H9 (cell line): Measurements from ENCODE around the gene PLXNA4. TPM values are rescaled to one million over a fixed set of nuclear protein-coding genes. Genes with fewer than 3 reads are reported as not detected.

ENCODE experiments used
- DNase-seq: peaks from one replicate; pipeline ENCODE4 v3.0.0-alpha.2; 2017
- H2AFZ ChIP-seq: one replicate; pipeline ENCODE4 v1.6.1; 2013; ENCODE audit warnings: mild to moderate bottlenecking, low read length, control low read depth, moderate library complexity
- H2AK5ac ChIP-seq: 2 replicates; pipeline ENCODE4 v1.6.1; 2013; ENCODE audit warnings: low read length, control low read depth, mixed read lengths; ENCODE audit not compliant: insufficient read length
- H2BK120ac ChIP-seq: one replicate; pipeline ENCODE4 v1.6.1; 2013; ENCODE audit warnings: low read depth, mild to moderate bottlenecking, low read length, control low read depth, inconsistent platforms; ENCODE audit not compliant: poor library complexity, severe bottlenecking
- H2BK12ac ChIP-seq: 2 replicates; pipeline ENCODE4 v1.6.1; 2013; ENCODE audit warnings: low read length, control low read depth, mixed read lengths, low read depth; ENCODE audit not compliant: insufficient read length
- H2BK15ac ChIP-seq: 2 replicates; pipeline ENCODE4 v1.6.1; 2013; ENCODE audit warnings: low read depth, low read length, control low read depth
- H2BK20ac ChIP-seq: one replicate; pipeline ENCODE4 v1.6.1; 2013; ENCODE audit warnings: low read depth, mild to moderate bottlenecking, low read length, control low read depth, inconsistent platforms; ENCODE audit not compliant: poor library complexity, severe bottlenecking
- H2BK5ac ChIP-seq: 2 replicates; pipeline ENCODE4 v1.6.1; 2013; ENCODE audit warnings: low read length, control low read depth, mixed read lengths; ENCODE audit not compliant: insufficient read length
- H3K14ac ChIP-seq: 2 replicates; pipeline ENCODE4 v1.6.1; 2013; ENCODE audit warnings: low read length, control low read depth; ENCODE audit not compliant: insufficient read depth
- H3K18ac ChIP-seq: 2 replicates; pipeline ENCODE4 v1.6.1; 2013; ENCODE audit warnings: low read depth, mild to moderate bottlenecking, mixed read lengths, low read length, control low read depth; ENCODE audit not compliant: insufficient read length
- H3K23ac ChIP-seq: 2 replicates; pipeline ENCODE4 v1.6.1; 2013; ENCODE audit warnings: low read length, control low read depth, mixed read lengths, low read depth; ENCODE audit not compliant: insufficient read length
- H3K23me2 ChIP-seq: 2 replicates; pipeline ENCODE4 v1.6.1; 2013; ENCODE audit warnings: low read depth, mild to moderate bottlenecking, mixed read lengths, low read length, control low read depth; ENCODE audit not compliant: insufficient read length, poor library complexity, severe bottlenecking
- H3K27ac ChIP-seq: 2 replicates; pipeline ENCODE4 v1.5.1; 2013; ENCODE audit warnings: low read length, control low read depth, mixed read lengths, low read depth; ENCODE audit not compliant: insufficient read length
- H3K27me3 ChIP-seq: 2 replicates; pipeline ENCODE4 v1.6.1; 2013; ENCODE audit warnings: low read length, control low read depth, inconsistent platforms; ENCODE audit not compliant: insufficient read depth
- H3K4ac ChIP-seq: 2 replicates; pipeline ENCODE4 v1.6.1; 2013; ENCODE audit warnings: low read depth, mild to moderate bottlenecking, control low read depth, inconsistent platforms, low read length, moderate library complexity
- H3K4me1 ChIP-seq: 2 replicates; pipeline ENCODE4 v1.6.1; 2013; ENCODE audit warnings: low read length, control low read depth, inconsistent platforms; ENCODE audit not compliant: insufficient read depth
- H3K4me2 ChIP-seq: 2 replicates; pipeline ENCODE4 v1.6.1; 2013; ENCODE audit warnings: low read length, control low read depth, mixed read lengths; ENCODE audit not compliant: insufficient read length, insufficient read depth
- H3K56ac ChIP-seq: 2 replicates; pipeline ENCODE4 v1.6.1; 2013; ENCODE audit warnings: low read depth, mild to moderate bottlenecking, mixed read lengths, low read length, control low read depth; ENCODE audit not compliant: insufficient read length
- H3K79me1 ChIP-seq: 2 replicates; pipeline ENCODE4 v1.6.1; 2013; ENCODE audit warnings: low read depth, mild to moderate bottlenecking, moderate library complexity, low read length, control low read depth, inconsistent platforms; ENCODE audit not compliant: insufficient read depth, poor library complexity, severe bottlenecking
- H3K79me2 ChIP-seq: 2 replicates; pipeline ENCODE4 v1.6.1; 2013; ENCODE audit warnings: low read length, control low read depth, inconsistent platforms; ENCODE audit not compliant: insufficient read depth
- H3K9ac ChIP-seq: 2 replicates; pipeline ENCODE4 v1.6.1; 2013; ENCODE audit warnings: low read length, control low read depth, mixed read lengths; ENCODE audit not compliant: insufficient read length; ENCODE audit errors: extremely low read depth
- H3K9me3 ChIP-seq: one replicate; pipeline ENCODE4 v1.6.1; 2013; ENCODE audit warnings: low read depth, low read length, inconsistent platforms; ENCODE audit not compliant: control insufficient read depth
- H3T11ph ChIP-seq: one replicate; pipeline ENCODE4 v1.6.1; 2013; ENCODE audit warnings: mild to moderate bottlenecking, low read length, control low read depth, inconsistent platforms
- H4K20me1 ChIP-seq: one replicate; pipeline ENCODE4 v1.6.1; 2013; ENCODE audit not compliant: control insufficient read depth, insufficient read length, insufficient read depth
- H4K5ac ChIP-seq: 2 replicates; pipeline ENCODE4 v1.6.1; 2013; ENCODE audit warnings: low read depth, mild to moderate bottlenecking, mixed read lengths, low read length, control low read depth; ENCODE audit not compliant: insufficient read length
- H4K8ac ChIP-seq: replicated peaks from 2 replicates; pipeline ENCODE4 v1.6.1; 2013; ENCODE audit warnings: low read length, control low read depth, mixed read lengths, low read depth; ENCODE audit not compliant: insufficient read length
- H4K91ac ChIP-seq: 2 replicates; pipeline ENCODE4 v1.6.1; 2013; ENCODE audit warnings: low read depth, mild to moderate bottlenecking, moderate library complexity, mixed read lengths, low read length, control low read depth; ENCODE audit not compliant: insufficient read length
- H3K27ac Mint-ChIP-seq, 3 experiments: 2 replicates in 2 of 3; 3 replicates in 1 of 3; pipeline ENCODE4 v1.8.0; 2020 to 2021; ENCODE audit warnings: mixed read lengths in 3 of 3, mild to moderate bottlenecking in 1 of 3, moderate library complexity in 1 of 3
- H3K27me3 Mint-ChIP-seq: 2 replicates; pipeline ENCODE4 v1.8.0; 2021; ENCODE audit warnings: low read depth, mild to moderate bottlenecking, moderate library complexity, mixed read lengths
- H3K36me3 Mint-ChIP-seq, 3 experiments: 2 replicates in 2 of 3; 3 replicates in 1 of 3; pipeline ENCODE4 v1.8.0; 2020 to 2021; ENCODE audit warnings: low read depth in 3 of 3, mixed read lengths in 3 of 3; ENCODE audit not compliant: insufficient read depth in 1 of 3
- H3K4me1 Mint-ChIP-seq, 2 experiments: 2 replicates each; pipeline ENCODE4 v1.8.0; 2020; ENCODE audit warnings: mixed read lengths in 2 of 2
- H3K4me3 Mint-ChIP-seq, 2 experiments: 2 replicates in 1 of 2; 3 replicates in 1 of 2; pipeline ENCODE4 v1.8.0; 2020 to 2021; ENCODE audit warnings: mild to moderate bottlenecking in 2 of 2, mixed read lengths in 2 of 2, moderate library complexity in 1 of 2
- H3K9me3 Mint-ChIP-seq, 2 experiments: 2 replicates in 1 of 2; 3 replicates in 1 of 2; pipeline ENCODE4 v1.8.0; 2020; ENCODE audit warnings: mild to moderate bottlenecking in 2 of 2, mixed read lengths in 2 of 2, moderate library complexity in 1 of 2
- WGBS: extraction: QIAGEN DNeasy Blood & Tissue Kit; methylation state at CpG from one replicate; pipeline ENCODE4 v1.1.7; 2013; ENCODE audit warnings: missing lambda C conversion rate, low lambda C conversion rate, mixed read lengths; ENCODE audit not compliant: insufficient read length; ENCODE audit errors: extremely low coverage; 5-methylcytosine and 5-hydroxymethylcytosine counted together
- total RNA-seq: library from RNA; stranded (reverse); gene quantifications from 2 replicates; pipeline ENCODE4 v1.2.1, GENCODE V29; 2021
- TF ChIP-seq, protein P1 (sequence below): fragments of 200-600 bp; sonication (generic); conservative IDR thresholded peaks from 3 replicates; pipeline ENCODE4 v1.8.0; 2021; ENCODE audit warnings: antibody characterized with exemption, mild to moderate bottlenecking

Gene PLXNA4
- total RNA-seq, 1 experiment from 2014 or later, result 0.35 TPM

DNA sequence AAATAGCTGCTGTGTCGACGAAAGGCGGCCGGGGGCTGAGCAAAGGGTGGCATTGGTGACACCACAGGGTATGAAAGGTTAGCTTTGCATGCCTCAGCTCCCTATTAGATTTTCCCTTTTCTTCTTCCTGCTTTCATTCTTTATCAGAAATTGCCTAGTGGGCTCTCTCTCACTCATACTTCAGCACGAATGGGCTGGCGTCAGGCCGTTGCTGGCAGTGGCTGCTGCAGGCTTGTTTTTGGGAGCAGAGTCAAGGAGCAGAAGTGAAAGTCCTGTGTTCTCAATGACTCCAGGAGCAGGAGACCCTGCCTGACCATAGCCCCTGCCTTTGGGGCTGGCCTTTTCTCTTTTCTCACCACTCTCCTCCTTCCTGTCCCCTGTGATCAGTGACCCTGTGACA is 318.0 kb downstream of the PLXNA4 start:
- no peak overlapping the region for H3K56ac ChIP-seq
- H3K14ac ChIP-seq, result no peak overlapping the region
- no peak overlapping the region for H3K27ac ChIP-seq
- Mint-ChIP-seq H3K27me3 (peaks cover 19% of the 10 kb centered on the region), H3K36me3 (no peaks in the 10 kb centered on the region), H3K27ac (no peak overlapping the region), H3K4me3 (no peak overlapping the region), H3K9me3 (no peaks in the 10 kb centered on the region), H3K4me1 (no peaks in the 10 kb centered on the region)
- no peak overlapping the region for H2BK15ac ChIP-seq
- no peak overlapping the region for H2BK12ac ChIP-seq
- no peaks in the 10 kb centered on the region for H3K9me3 ChIP-seq
- H2BK120ac ChIP-seq, result no peak overlapping the region
- no peaks in the 10 kb centered on the region for H3K23me2 ChIP-seq
- no peaks in the 10 kb centered on the region for H3K27me3 ChIP-seq
- no peak overlapping the region for H3K4ac ChIP-seq
- H3K79me1 ChIP-seq, result no peaks in the 10 kb centered on the region
- no peak overlapping the region for H3K18ac ChIP-seq
- no peak overlapping the region for H3K23ac ChIP-seq
- DNase-seq, result no peak
- H3K79me2 ChIP-seq, result no peaks in the 10 kb centered on the region
- H3K4me2 ChIP-seq, result no peak overlapping the region
- H2AFZ ChIP-seq, result no peak overlapping the region
- no CpG with 5 or more reads among the region's 7 CpGs for WGBS
- H4K91ac ChIP-seq, result no peak overlapping the region
- TF ChIP-seq, protein P1, sequence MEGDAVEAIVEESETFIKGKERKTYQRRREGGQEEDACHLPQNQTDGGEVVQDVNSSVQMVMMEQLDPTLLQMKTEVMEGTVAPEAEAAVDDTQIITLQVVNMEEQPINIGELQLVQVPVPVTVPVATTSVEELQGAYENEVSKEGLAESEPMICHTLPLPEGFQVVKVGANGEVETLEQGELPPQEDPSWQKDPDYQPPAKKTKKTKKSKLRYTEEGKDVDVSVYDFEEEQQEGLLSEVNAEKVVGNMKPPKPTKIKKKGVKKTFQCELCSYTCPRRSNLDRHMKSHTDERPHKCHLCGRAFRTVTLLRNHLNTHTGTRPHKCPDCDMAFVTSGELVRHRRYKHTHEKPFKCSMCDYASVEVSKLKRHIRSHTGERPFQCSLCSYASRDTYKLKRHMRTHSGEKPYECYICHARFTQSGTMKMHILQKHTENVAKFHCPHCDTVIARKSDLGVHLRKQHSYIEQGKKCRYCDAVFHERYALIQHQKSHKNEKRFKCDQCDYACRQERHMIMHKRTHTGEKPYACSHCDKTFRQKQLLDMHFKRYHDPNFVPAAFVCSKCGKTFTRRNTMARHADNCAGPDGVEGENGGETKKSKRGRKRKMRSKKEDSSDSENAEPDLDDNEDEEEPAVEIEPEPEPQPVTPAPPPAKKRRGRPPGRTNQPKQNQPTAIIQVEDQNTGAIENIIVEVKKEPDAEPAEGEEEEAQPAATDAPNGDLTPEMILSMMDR, result no peak
- no peaks in the 10 kb centered on the region for H4K20me1 ChIP-seq
- no peak overlapping the region for H2AK5ac ChIP-seq
- no peak overlapping the region for H2BK20ac ChIP-seq
- H3K9ac ChIP-seq, result no peak overlapping the region
- no peak overlapping the region for H3T11ph ChIP-seq
- H3K4me1 ChIP-seq, result no peaks in the 10 kb centered on the region
- H2BK5ac ChIP-seq, result no peak overlapping the region
- H4K8ac ChIP-seq, result no peak overlapping the region
- H4K5ac ChIP-seq, result no peak overlapping the region
